GM19463 (cell line): ENCODE results near the gene GPR25.
"Not testable (repeated sequence)": the region's sequence is repeated elsewhere in the genome, so short reads cannot be mapped to it uniquely, and the experiment has no call there.

ENCODE experiments used
- ATAC-seq: cut with Tn5 transposase; IDR thresholded peaks from one replicate; pipeline ENCODE4 v1.9.1; 2021; ENCODE audit warnings: mild to moderate bottlenecking, moderate library complexity; ENCODE audit not compliant: unreplicated experiment

GPR25 gene

GRCh38 chr1:200909071-200909470 is 36.3 kb downstream of the GPR25 start:
- ATAC-seq, result no peak

GRCh38 chr1:200909757-200910239 is 37.0 kb downstream of the GPR25 start:
- peak; percentile 39 for ATAC-seq

GRCh38 chr1:200911361-200911760 is 38.6 kb downstream of the GPR25 start:
- ATAC-seq, result no peak

GRCh38 chr1:200911936-200912335 is 39.2 kb downstream of the GPR25 start:
- not testable (repeated sequence) for ATAC-seq

GRCh38 chr1:200912737-200913407 is 40.1 kb downstream of the GPR25 start:
- no peak for ATAC-seq

GRCh38 chr1:200916152-200916551 is 43.4 kb downstream of the GPR25 start:
- no peak for ATAC-seq

GRCh38 chr1:200916681-200917080 is 43.9 kb downstream of the GPR25 start:
- no peak for ATAC-seq

GRCh38 chr1:200917291-200917817 is 44.6 kb downstream of the GPR25 start:
- no peak for ATAC-seq

GRCh38 chr1:200918006-200918405 is 45.2 kb downstream of the GPR25 start:
- ATAC-seq, result no peak

- no peak for ATAC-seq
Measured at GRCh38 chr1:200919386-200919785, 46.6 kb downstream of the GPR25 start.

- ATAC-seq, result no peak
Measured at GRCh38 chr1:200921571-200922110, 48.9 kb downstream of the GPR25 start.

GRCh38 chr1:200922406-200922805 is 49.6 kb downstream of the GPR25 start:
- ATAC-seq, result no peak

- ATAC-seq, result no peak
Measured at GRCh38 chr1:200923601-200924000, 50.8 kb downstream of the GPR25 start.
